Smooth muscle cell (in vitro differentiated cells): ENCODE data around the gene TM9SF2. TPM values are rescaled to one million over a fixed set of nuclear protein-coding genes. Genes with fewer than 3 reads are reported as not detected.

Source experiments
- DNase-seq: peaks from one replicate; lab custom pipeline; 2025; ENCODE audit not compliant: unreplicated experiment; lab: John Stamatoyannopoulos, UW
- H2AFZ ChIP-seq: fragments of 200-600 bp; sonication (generic); 2 replicates; pipeline ENCODE4 v1.6.0; 2016; ENCODE audit warnings: antibody characterized with exemption, low read depth, mild to moderate bottlenecking
- H3F3A ChIP-seq: fragments of 200-600 bp; sonication (generic); 2 replicates; pipeline ENCODE4 v1.6.0; 2017; ENCODE audit warnings: antibody characterized with exemption, low read depth
- H3K27ac ChIP-seq: fragments of 200-600 bp; sonication (generic); 2 replicates; pipeline ENCODE4 v1.5.1; 2016; ENCODE audit warnings: low read depth, mild to moderate bottlenecking
- H3K27me3 ChIP-seq: fragments of 200-600 bp; sonication (generic); 2 replicates; pipeline ENCODE4 v1.6.1; 2016; ENCODE audit warnings: low read depth, mild to moderate bottlenecking
- H3K36me3 ChIP-seq: fragments of 200-600 bp; sonication (generic); 2 replicates; pipeline ENCODE4 v1.5.1; 2016; ENCODE audit warnings: low read depth
- H3K4me1 ChIP-seq: fragments of 200-600 bp; sonication (generic); 2 replicates; pipeline ENCODE4 v1.5.1; 2016; ENCODE audit warnings: low read depth
- H3K4me2 ChIP-seq: fragments of 200-600 bp; sonication (generic); 2 replicates; pipeline ENCODE4 v1.6.0; 2016; ENCODE audit warnings: mild to moderate bottlenecking
- H3K4me3 ChIP-seq: fragments of 200-600 bp; sonication (generic); 2 replicates; pipeline ENCODE4 v1.5.1; 2016; ENCODE audit warnings: mild to moderate bottlenecking
- H3K79me2 ChIP-seq: fragments of 200-600 bp; sonication (generic); 2 replicates; pipeline ENCODE4 v1.6.0; 2016; ENCODE audit warnings: low read depth, mild to moderate bottlenecking
- H3K9ac ChIP-seq: fragments of 200-600 bp; sonication (generic); 2 replicates; pipeline ENCODE4 v1.6.0; 2016; ENCODE audit warnings: low read depth
- H3K9me3 ChIP-seq: fragments of 200-600 bp; sonication (generic); replicated peaks from 2 replicates; pipeline ENCODE4 v1.5.1; 2016; ENCODE audit warnings: low read depth
- H4K20me1 ChIP-seq: fragments of 200-600 bp; sonication (generic); 2 replicates; pipeline ENCODE4 v1.6.0; 2016; ENCODE audit warnings: low read depth
- WGBS: methylation state at CpG from one replicate; pipeline ENCODE4 v1.1.7; 2016; ENCODE audit warnings: low lambda C conversion rate; 5-methylcytosine and 5-hydroxymethylcytosine counted together
- polyA plus RNA-seq: library from polyadenylated mRNA; unstranded; fragments of >200 nt; fragmentation: Nextera tagmentation; extraction: Ambion mirVana; gene quantifications from 2 replicates; pipeline ENCODE4 v1.2.1, GENCODE V29; 2016
- total RNA-seq: library from RNA; depleted of rRNA; stranded (reverse); fragments of >200 nt; gene quantifications from 2 replicates; pipeline ENCODE4 v1.2.3, GENCODE V29; 2014
- TF ChIP-seq, protein P1 (sequence below): fragments of 200-600 bp; sonication (generic); IDR thresholded peaks from 2 replicates; pipeline ENCODE4 v1.5.1; 2017; ENCODE audit warnings: borderline replicate concordance, mild to moderate bottlenecking, antibody characterized with exemption; ENCODE audit not compliant: insufficient read depth, poor library complexity, severe bottlenecking

The TM9SF2 gene
- total and polyA plus RNA-seq, 2 experiments from 2014 or later = 195 to 272 TPM

DNA sequence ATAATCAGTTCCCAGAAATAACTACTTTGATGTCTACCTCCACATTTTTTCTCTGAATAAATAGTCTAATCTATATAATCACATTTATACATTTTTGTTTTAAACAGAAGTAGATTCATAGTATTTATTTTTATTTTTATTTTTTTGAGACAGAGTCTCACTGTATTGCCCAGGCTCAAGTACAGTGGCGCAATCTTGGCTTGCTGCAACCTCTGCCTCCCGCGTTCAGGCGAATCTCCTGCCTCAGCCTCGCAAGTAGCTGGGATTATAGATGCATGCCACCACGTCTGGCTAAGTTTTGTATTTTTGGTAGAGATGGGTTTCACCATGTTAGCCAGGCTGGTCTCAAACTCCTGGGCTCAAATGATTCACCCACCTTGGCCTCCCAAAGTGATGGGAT, 16.7 kb downstream of the TM9SF2 start:
- no peak for DNase-seq
- TF ChIP-seq, protein P1, sequence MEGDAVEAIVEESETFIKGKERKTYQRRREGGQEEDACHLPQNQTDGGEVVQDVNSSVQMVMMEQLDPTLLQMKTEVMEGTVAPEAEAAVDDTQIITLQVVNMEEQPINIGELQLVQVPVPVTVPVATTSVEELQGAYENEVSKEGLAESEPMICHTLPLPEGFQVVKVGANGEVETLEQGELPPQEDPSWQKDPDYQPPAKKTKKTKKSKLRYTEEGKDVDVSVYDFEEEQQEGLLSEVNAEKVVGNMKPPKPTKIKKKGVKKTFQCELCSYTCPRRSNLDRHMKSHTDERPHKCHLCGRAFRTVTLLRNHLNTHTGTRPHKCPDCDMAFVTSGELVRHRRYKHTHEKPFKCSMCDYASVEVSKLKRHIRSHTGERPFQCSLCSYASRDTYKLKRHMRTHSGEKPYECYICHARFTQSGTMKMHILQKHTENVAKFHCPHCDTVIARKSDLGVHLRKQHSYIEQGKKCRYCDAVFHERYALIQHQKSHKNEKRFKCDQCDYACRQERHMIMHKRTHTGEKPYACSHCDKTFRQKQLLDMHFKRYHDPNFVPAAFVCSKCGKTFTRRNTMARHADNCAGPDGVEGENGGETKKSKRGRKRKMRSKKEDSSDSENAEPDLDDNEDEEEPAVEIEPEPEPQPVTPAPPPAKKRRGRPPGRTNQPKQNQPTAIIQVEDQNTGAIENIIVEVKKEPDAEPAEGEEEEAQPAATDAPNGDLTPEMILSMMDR = no peak
- Histone ChIP-seq H3K9me3 (no peaks in the 10 kb centered on the region), H4K20me1 (peaks cover 94% of the 10 kb centered on the region), H2AFZ (no peak overlapping the region), H3K4me3 (no peak overlapping the region), H3K27ac (no peak overlapping the region), H3K27me3 (no peaks in the 10 kb centered on the region), H3K9ac (no peak overlapping the region), H3K79me2 (peaks cover 73% of the 10 kb centered on the region), H3K36me3 (no peaks in the 10 kb centered on the region), H3K4me1 (no peaks in the 10 kb centered on the region), H3F3A (no peaks in the 10 kb centered on the region), H3K4me2 (no peak overlapping the region)
- WGBS = 96% methylated on average over 6 of the region's 6 CpGs

DNA sequence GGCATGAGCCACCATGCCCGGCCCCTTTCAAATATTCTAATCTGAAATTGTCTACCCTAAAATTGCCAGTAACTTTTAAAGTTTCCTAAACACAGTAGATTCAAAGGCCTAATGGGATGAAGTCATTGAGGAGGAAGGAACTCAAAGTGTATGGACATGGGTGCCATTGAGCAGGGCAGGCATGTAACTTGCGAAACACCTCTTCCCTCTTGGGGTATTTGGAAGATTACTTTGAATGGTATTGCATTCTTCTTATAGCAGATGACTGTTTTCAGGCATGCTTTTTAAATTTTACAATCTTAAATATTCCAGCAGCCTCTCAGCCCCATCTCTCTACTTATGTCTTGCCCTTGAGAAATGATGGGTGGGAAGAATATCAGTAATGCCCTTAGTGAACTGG, 21.0 kb downstream of the TM9SF2 start:
- 97% methylated on average over 2 of the region's 2 CpGs for WGBS
- Histone ChIP-seq H3K9ac (no peak overlapping the region), H2AFZ (no peak overlapping the region), H3K4me2 (no peak overlapping the region), H3K4me1 (no peaks in the 10 kb centered on the region), H3K9me3 (no peaks in the 10 kb centered on the region), H3K79me2 (peaks cover 55% of the 10 kb centered on the region), H3F3A (no peaks in the 10 kb centered on the region), H4K20me1 (peaks cover 94% of the 10 kb centered on the region), H3K36me3 (peaks cover 7% of the 10 kb centered on the region), H3K27ac (no peak overlapping the region), H3K27me3 (no peaks in the 10 kb centered on the region), H3K4me3 (no peak overlapping the region)
- no peak for DNase-seq
- TF ChIP-seq, protein P1 = no peak

- Histone ChIP-seq H3K9ac (no peak overlapping the region), H3K79me2 (peaks cover 41% of the 10 kb centered on the region), H2AFZ (no peak overlapping the region), H3K4me1 (no peaks in the 10 kb centered on the region), H3K9me3 (no peaks in the 10 kb centered on the region), H4K20me1 (peaks cover 96% of the 10 kb centered on the region), H3K36me3 (peaks cover 7% of the 10 kb centered on the region), H3K27me3 (no peaks in the 10 kb centered on the region), H3K27ac (no peak overlapping the region), H3K4me3 (no peak overlapping the region), H3F3A (no peaks in the 10 kb centered on the region), H3K4me2 (no peak overlapping the region)
- 97% methylated on average over 4 of the region's 4 CpGs for WGBS
- TF ChIP-seq, protein P1 = no peak
- no peak for DNase-seq
These were observed 22.6 kb downstream of the TM9SF2 start for GRCh38 chr13:99523838-99524237.

DNA sequence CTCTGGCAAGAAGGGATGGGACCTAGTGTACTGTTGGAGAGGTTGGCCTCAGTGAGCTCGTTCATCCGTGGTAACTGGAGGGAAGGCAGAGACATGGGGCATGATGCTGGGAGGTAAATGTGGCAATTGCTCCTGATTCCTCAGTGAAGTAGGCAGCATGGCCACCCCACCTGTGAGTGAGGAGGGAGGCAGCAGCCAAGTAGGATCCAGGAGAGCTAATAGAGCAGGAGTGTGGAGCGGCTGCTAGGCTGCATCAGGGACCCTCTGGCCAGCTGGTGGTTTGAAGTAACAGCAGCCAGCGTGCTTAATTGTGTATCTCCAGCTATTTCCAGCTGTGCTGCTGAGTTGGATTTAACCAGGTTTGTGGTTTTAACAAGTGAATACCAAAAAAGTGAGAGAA, 24.7 kb downstream of the TM9SF2 start:
- Histone ChIP-seq H3K27me3 (no peaks in the 10 kb centered on the region), H3K4me3 (no peak overlapping the region), H3K9me3 (no peaks in the 10 kb centered on the region), H4K20me1 (peaks cover 98% of the 10 kb centered on the region), H2AFZ (no peak overlapping the region), H3F3A (no peaks in the 10 kb centered on the region), H3K27ac (no peak overlapping the region), H3K79me2 (peaks cover 33% of the 10 kb centered on the region), H3K4me1 (no peaks in the 10 kb centered on the region), H3K4me2 (no peak overlapping the region), H3K9ac (no peak overlapping the region), H3K36me3 (peaks cover 24% of the 10 kb centered on the region)
- WGBS = 92% methylated on average over 4 of the region's 4 CpGs
- no peak for DNase-seq
- TF ChIP-seq, protein P1 = no peak
